Activated T-cell treated with anti-CD3 and anti-CD28 coated beads, Interleukin-2, amount 50 U/mL, for 4 hours (primary cell): Measurements from ENCODE around the gene CLIC3. TPM values are rescaled to one million over a fixed set of nuclear protein-coding genes. Genes with fewer than 3 reads are reported as not detected.

ENCODE experiments used
- ATAC-seq, 2 donors: fragments of 200-7000 bp; cut with Tn5 transposase; one replicate each; pipeline ENCODE4 v1.10.0; 2021
- DNase-seq: peaks from one replicate; pipeline ENCODE4 v3.0.0-alpha.2; 2020
- H3K27me3 Mint-ChIP-seq: one replicate; pipeline ENCODE4 v1.8.0; 2021; ENCODE audit warnings: low read depth, mixed read lengths
- H3K36me3 Mint-ChIP-seq: one replicate; pipeline ENCODE4 v1.8.0; 2022; ENCODE audit warnings: mixed read lengths; ENCODE audit not compliant: insufficient read depth
- H3K4me1 Mint-ChIP-seq: one replicate; pipeline ENCODE4 v1.8.0; 2021; ENCODE audit warnings: low read depth, mixed read lengths
- H3K4me3 Mint-ChIP-seq: one replicate; pipeline ENCODE4 v1.8.0; 2021; ENCODE audit warnings: mild to moderate bottlenecking, moderate library complexity, mixed read lengths
- H3K9me3 Mint-ChIP-seq: one replicate; pipeline ENCODE4 v1.8.0; 2021; ENCODE audit warnings: mixed read lengths
- total RNA-seq, 3 donors: library from RNA; stranded (reverse); gene quantifications; one replicate each; pipeline ENCODE4 v1.2.1, GENCODE V29; 2021

Gene CLIC3
- total RNA-seq, 3 donors from 2014 or later = 0.18 to 0.54 TPM; not detected in 1

DNA sequence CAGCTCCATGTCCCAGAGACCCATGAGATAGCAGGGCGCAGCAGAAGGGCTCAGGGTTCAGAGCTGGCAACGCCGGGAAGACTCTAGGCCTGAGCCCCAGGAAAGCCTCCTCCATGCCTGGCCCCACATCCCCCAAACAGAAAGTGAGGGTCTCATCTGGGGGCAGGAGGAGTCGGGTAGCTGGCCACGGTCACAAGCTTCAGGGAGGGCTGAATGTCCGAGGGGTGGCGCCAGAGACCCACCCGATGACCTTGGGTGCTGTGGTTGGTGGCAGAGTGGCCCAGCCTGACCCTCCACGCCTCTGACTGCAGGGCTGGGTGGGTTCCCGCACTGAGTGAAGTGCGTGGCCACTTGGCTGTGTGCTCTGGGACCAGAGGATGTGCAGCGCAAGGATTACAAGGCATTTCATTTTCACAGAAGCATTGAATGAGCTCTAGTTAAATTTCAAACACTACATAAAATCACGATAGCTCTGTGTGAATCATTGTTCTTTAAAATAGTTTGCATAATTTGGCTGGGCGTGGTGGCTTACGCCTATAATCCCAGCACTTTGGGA, 48.3 kb downstream of the CLIC3 start:
- Mint-ChIP-seq H3K4me1 (peaks cover 7% of the 10 kb centered on the region), H3K36me3 (no peaks in the 10 kb centered on the region), H3K4me3 (peak overlapping the region; percentile 80), H3K9me3 (no peaks in the 10 kb centered on the region), H3K27me3 (no peaks in the 10 kb centered on the region)
- no peak for DNase-seq
- no peak for ATAC-seq

GRCh38 chr9:136947028-136947891, 49.1 kb downstream of the CLIC3 start:
- Mint-ChIP-seq H3K36me3 (no peaks in the 10 kb centered on the region), H3K9me3 (no peaks in the 10 kb centered on the region), H3K27me3 (no peaks in the 10 kb centered on the region), H3K4me1 (peaks cover 7% of the 10 kb centered on the region), H3K4me3 (no peak overlapping the region)
- DNase-seq (no peak), ATAC-seq (no peak)

DNA sequence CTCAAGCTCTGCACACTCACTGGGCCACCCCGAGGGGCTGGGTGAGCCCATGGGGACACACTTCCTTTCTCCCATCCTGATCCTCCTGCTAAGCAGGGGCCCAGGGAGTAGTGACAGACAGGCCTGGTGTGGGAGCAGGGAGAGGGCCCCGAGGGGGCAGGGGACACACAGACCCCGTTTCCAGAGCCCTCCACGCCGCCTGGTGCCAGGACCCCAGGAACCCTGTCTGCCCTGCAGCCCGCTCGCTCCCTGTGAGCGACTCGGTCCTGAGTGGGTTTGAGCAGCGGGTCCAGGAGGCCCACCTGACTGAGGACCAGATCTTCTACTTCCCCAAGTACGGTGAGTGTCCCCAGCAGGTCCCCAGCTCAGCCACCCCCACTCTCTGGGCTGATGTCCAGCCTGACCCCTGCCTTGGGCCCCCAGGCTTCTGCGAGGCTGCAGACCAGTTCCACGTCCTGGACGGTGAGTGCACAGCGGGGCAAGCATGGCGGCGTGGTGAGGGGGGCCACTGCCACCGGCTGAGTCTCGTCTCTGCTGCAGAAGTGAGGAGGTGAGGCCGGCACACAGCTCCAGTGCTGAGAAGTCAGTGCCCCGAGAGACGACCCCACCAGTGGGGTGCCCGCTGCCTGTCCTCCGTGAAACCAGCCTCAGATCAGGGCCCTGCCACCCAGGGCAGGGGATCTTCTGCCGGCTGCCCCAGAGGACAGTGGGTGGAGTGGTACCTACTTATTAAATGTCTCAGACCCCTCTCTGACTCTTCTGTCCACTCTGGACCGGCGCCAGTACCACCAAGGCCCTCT, 49.9 kb downstream of the CLIC3 start:
- DNase-seq (no peak), ATAC-seq (no peak)
- Mint-ChIP-seq H3K27me3 (no peaks in the 10 kb centered on the region), H3K4me1 (peaks cover 9% of the 10 kb centered on the region), H3K36me3 (peaks cover 4% of the 10 kb centered on the region), H3K9me3 (no peaks in the 10 kb centered on the region), H3K4me3 (no peak overlapping the region)

GRCh38 chr9:136945333-136946227, 50.8 kb downstream of the CLIC3 start:
- DNase-seq (no peak), ATAC-seq (no peak)
- H3K36me3 Mint-ChIP-seq = peaks cover 7% of the 10 kb centered on the region
- peaks cover 9% of the 10 kb centered on the region for H3K4me1 Mint-ChIP-seq
- no peaks in the 10 kb centered on the region for H3K27me3 Mint-ChIP-seq
- H3K4me3 Mint-ChIP-seq = peak overlapping the region; percentile 69
- no peaks in the 10 kb centered on the region for H3K9me3 Mint-ChIP-seq

Other genes with a start within 250 kb of the CLIC3 start
- not detected for gene LCN6, start 248.0 kb downstream of the CLIC3 start, total RNA-seq
- not detected for gene LCN8, start 238.3 kb downstream of the CLIC3 start, total RNA-seq
- gene LCN15, start 232.1 kb downstream of the CLIC3 start, total RNA-seq = not detected
- 10 to 100 TPM; 49.5 to 53.0 (median 51.9) TPM for gene TMEM141, start 205.2 kb downstream of the CLIC3 start, total RNA-seq
- gene CCDC183, start 200.2 kb downstream of the CLIC3 start, total RNA-seq = under 1 TPM in 1 of 3 donors, not detected in 2; 0.49 TPM
- gene RABL6, start 188.6 kb downstream of the CLIC3 start, total RNA-seq = 100 to 1,000 TPM in 2 of 3 donors, 10 to 100 TPM in 1; 90.6 to 103 (median 100) TPM
- 1 to 10 TPM; 1.5 to 2.2 (median 1.7) TPM for gene AJM1, start 154.1 kb downstream of the CLIC3 start, total RNA-seq
- gene PHPT1, start 147.2 kb downstream of the CLIC3 start, total RNA-seq = 100 to 1,000 TPM; 112 to 120 (median 119) TPM
- gene MAMDC4, start 144.2 kb downstream of the CLIC3 start, total RNA-seq = 10 to 100 TPM; 10.7 to 13.9 (median 11.0) TPM
- gene EDF1, start 130.3 kb downstream of the CLIC3 start, total RNA-seq = 100 to 1,000 TPM; 330 to 366 (median 351) TPM
- 10 to 100 TPM; 64.3 to 73.4 (median 68.8) TPM for gene TRAF2, start 110.1 kb downstream of the CLIC3 start, total RNA-seq
- 100 to 1,000 TPM in 1 of 3 donors, 10 to 100 TPM in 2; 84.0 to 112 (median 95.3) TPM for gene FBXW5, start 51.8 kb downstream of the CLIC3 start, total RNA-seq
- 1 to 10 TPM in 2 of 3 donors, under 1 TPM in 1; 0.94 to 1.4 (median 1.2) TPM for gene C8G, start 51.3 kb downstream of the CLIC3 start, total RNA-seq
- gene LCN12, start 44.3 kb downstream of the CLIC3 start, total RNA-seq = 1 to 10 TPM in 1 of 3 donors, under 1 TPM in 2; 0.49 to 1.2 (median 0.58) TPM
- under 1 TPM in 2 of 3 donors, not detected in 1; 0.30 to 0.51 TPM for gene PTGDS, start 19.1 kb downstream of the CLIC3 start, total RNA-seq
- not detected for gene LCNL1, start 13.6 kb downstream of the CLIC3 start, total RNA-seq
- gene PAXX, start 4.1 kb downstream of the CLIC3 start, total RNA-seq = 100 to 1,000 TPM; 106 to 126 (median 123) TPM
- gene ABCA2, start 31.7 kb upstream of the CLIC3 start, total RNA-seq = 10 to 100 TPM in 2 of 3 donors, 1 to 10 TPM in 1; 9.1 to 15.3 (median 14.3) TPM
- gene FUT7, start 35.5 kb upstream of the CLIC3 start, total RNA-seq = 1 to 10 TPM in 1 of 3 donors, under 1 TPM in 2; 0.74 to 2.4 (median 0.81) TPM
- gene NPDC1, start 49.6 kb upstream of the CLIC3 start, total RNA-seq = 10 to 100 TPM; 15.1 to 33.0 (median 23.2) TPM
- gene ENTPD2, start 57.5 kb upstream of the CLIC3 start, total RNA-seq = under 1 TPM in 1 of 3 donors, not detected in 2; 0.34 TPM
- gene SAPCD2, start 74.0 kb upstream of the CLIC3 start, total RNA-seq = 1 to 10 TPM; 3.6 to 5.5 (median 4.6) TPM
- gene UAP1L1, start 80.9 kb upstream of the CLIC3 start, total RNA-seq = 1 to 10 TPM; 5.6 to 8.4 (median 7.8) TPM
- gene MAN1B1, start 90.4 kb upstream of the CLIC3 start, total RNA-seq = 10 to 100 TPM; 30.7 to 34.0 (median 33.5) TPM
- 100 to 1,000 TPM; 352 to 394 (median 392) TPM for gene DPP7, start 118.2 kb upstream of the CLIC3 start, total RNA-seq
- gene GRIN1, start 142.6 kb upstream of the CLIC3 start, total RNA-seq = under 1 TPM in 2 of 3 donors, not detected in 1; 0.13 to 0.26 TPM
- under 1 TPM in 1 of 3 donors, not detected in 2; 0.18 TPM for gene LRRC26, start 173.5 kb upstream of the CLIC3 start, total RNA-seq
- not detected for gene TMEM210, start 175.5 kb upstream of the CLIC3 start, total RNA-seq
- 10 to 100 TPM; 71.9 to 86.3 (median 73.3) TPM for gene ANAPC2, start 192.0 kb upstream of the CLIC3 start, total RNA-seq
- gene SSNA1, start 192.1 kb upstream of the CLIC3 start, total RNA-seq = 100 to 1,000 TPM; 144 to 156 (median 150) TPM
- gene TPRN, start 204.2 kb upstream of the CLIC3 start, total RNA-seq = 10 to 100 TPM; 15.4 to 15.6 (median 15.5) TPM
- gene TMEM203, start 209.1 kb upstream of the CLIC3 start, total RNA-seq = 10 to 100 TPM; 42.3 to 45.1 (median 44.4) TPM
- 10 to 100 TPM; 45.2 to 53.7 (median 50.5) TPM for gene NDOR1, start 209.1 kb upstream of the CLIC3 start, total RNA-seq
- 1 to 10 TPM; 3.3 to 6.0 (median 4.4) TPM for gene RNF208, start 225.7 kb upstream of the CLIC3 start, total RNA-seq
- gene CYSRT1, start 228.6 kb upstream of the CLIC3 start, total RNA-seq = under 1 TPM in 2 of 3 donors, not detected in 1; 0.46 to 0.50 TPM
- gene RNF224, start 230.9 kb upstream of the CLIC3 start, total RNA-seq = not detected
- not detected for gene SLC34A3, start 234.3 kb upstream of the CLIC3 start, total RNA-seq
- gene TUBB4B, start 244.7 kb upstream of the CLIC3 start, total RNA-seq = 100 to 1,000 TPM; 345 to 383 (median 380) TPM